ENCODE measurements around the gene RSBN1. TPM values are rescaled to one million over a fixed set of nuclear protein-coding genes. Genes with fewer than 3 reads are reported as not detected.

The RSBN1 gene
- total RNA-seq, 1 experiment from 2014 or later: 16.6 TPM

Other genes with a start within 250 kb of the RSBN1 start
- 35.7 and 38.0 TPM in 2 replicates for gene PHTF1, start 53.0 kb downstream of the RSBN1 start, total RNA-seq (2014; rRNA removed; shearing (Covaris generic))
- gene PTPN22, start 59.2 kb upstream of the RSBN1 start, total RNA-seq (2014; rRNA removed; shearing (Covaris generic)): 1.4 and 2.0 TPM in 2 replicates
- gene BCL2L15, start 75.1 kb upstream of the RSBN1 start, total RNA-seq (2014; rRNA removed; shearing (Covaris generic)): 0.18 and 1.2 TPM in 2 replicates
- 11.7 and 14.3 TPM in 2 replicates for gene AP4B1, start 92.3 kb upstream of the RSBN1 start, total RNA-seq (2014; rRNA removed; shearing (Covaris generic))
- 23.7 and 25.3 TPM in 2 replicates for gene DCLRE1B, start 92.8 kb upstream of the RSBN1 start, total RNA-seq (2014; rRNA removed; shearing (Covaris generic))
- gene HIPK1, start 116.8 kb upstream of the RSBN1 start, total RNA-seq (2014; rRNA removed; shearing (Covaris generic)): 55.6 and 56.3 TPM in 2 replicates
- gene OLFML3, start 167.0 kb upstream of the RSBN1 start, total RNA-seq (2014; rRNA removed; shearing (Covaris generic)): 96.5 and 104 TPM in 2 replicates

Measured in SJCRH30 (cell line).